HG03378 (cell line): ENCODE results near the gene HDAC7.
A peak's percentile ranks its signal among the peaks of the same experiment; 100 is the strongest.
"Not testable (repeated sequence)": the region's sequence is repeated elsewhere in the genome, so short reads cannot be mapped to it uniquely, and the experiment has no call there.

Source experiments
- ATAC-seq: cut with Tn5 transposase; IDR thresholded peaks from one replicate; pipeline ENCODE4 v1.9.1; 2021; ENCODE audit warnings: mild to moderate bottlenecking, moderate library complexity; ENCODE audit not compliant: unreplicated experiment

The HDAC7 gene

DNA sequence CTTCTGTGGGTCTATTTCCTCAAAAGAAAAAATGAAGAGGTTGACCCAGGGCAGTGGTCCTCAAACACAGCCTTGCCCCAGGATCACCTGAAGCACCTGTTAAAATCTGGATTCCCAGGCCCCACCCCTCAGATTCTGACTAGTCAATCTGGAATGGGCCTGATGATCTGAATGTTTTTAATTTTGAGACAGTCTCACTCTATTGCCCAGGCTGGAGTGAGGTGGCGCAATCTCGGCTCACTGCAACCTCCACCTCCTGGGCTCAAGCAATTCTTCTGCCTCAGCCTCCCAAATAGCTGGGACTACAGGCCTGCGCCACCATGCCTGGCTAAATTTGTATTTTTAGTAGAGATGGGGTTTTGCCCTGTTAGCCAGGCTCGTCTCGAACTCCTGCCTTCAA lies 4.3 kb downstream of the HDAC7 start:
- ATAC-seq = not testable (repeated sequence)

DNA sequence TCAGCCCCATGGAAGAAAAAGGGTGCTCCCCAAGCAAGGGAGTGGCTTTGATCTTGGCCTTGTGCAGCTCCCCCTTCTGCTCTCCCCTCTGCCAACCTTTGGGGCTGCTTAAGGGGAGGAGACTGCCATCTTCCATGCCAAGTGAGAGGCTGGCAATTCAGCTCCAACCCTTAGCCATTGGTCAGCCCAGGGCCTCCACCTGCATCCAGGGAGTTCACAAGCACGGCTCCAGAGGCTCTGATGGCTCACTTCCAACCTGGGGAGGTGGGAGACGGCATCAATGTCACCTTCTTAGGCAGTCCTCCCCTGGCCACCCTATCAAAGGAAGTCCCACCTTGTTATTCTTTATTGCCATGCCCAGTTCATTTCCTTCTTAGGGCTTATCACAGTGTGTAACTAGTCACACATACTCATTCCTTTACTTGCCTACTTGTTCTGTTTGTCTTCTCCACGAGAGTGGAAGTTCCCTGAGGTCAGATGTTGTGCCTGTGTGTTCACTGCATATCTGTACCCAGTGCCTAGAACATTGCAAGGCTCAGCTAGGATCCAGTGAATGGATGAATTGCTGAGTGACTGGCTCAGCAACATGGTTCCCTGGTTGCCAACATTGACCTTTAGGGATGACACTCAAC lies 5.0 kb downstream of the HDAC7 start:
- no peak for ATAC-seq

GRCh38 chr12:47813511-47814196 lies 6.0 kb downstream of the HDAC7 start:
- peak; percentile 40 for ATAC-seq

- peak; percentile 42 for ATAC-seq
Observed at GRCh38 chr12:47812797-47813510, 6.7 kb downstream of the HDAC7 start.

DNA sequence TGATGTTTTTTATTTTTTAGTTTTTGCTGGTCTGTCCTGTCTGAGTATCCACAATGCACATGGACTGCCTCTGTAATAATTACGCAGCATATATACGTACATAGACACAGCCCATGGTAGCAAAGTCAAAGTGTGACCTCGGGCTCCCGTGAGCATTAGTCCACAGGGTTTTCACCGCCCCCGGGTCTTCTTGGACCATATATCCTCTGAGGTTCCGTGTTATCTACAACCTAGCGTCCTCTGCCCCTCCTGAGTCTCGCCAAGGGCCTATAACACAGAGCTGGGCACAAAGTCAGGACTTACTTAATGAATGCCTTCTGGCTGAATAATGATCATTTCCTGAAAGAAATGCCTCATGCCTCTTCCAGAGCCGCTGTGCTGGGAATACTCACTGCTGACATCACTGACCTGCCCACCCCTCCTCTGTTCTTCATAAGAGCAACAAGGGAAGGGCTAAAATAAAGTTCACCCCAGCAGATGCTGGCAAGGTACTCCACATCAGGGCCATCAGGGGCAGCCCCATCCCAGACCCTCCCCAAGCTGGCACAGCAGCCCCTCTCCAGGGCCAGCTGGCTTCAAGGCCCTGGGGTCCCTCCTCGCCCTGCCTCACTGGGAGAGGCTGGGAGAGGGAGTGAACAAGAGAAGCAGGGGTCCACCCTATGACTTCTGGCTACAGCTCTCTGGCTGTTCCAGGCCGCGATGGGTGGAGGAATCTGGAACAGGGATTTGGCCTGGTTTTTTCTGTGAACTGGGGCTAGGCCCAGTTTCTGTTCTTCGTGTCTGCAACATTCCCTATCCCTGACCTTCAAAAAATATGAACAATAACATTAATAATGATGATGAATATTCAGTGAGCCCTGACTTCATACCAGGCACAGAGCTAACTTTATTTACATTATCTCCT lies 7.9 kb downstream of the HDAC7 start:
- no peak for ATAC-seq

DNA sequence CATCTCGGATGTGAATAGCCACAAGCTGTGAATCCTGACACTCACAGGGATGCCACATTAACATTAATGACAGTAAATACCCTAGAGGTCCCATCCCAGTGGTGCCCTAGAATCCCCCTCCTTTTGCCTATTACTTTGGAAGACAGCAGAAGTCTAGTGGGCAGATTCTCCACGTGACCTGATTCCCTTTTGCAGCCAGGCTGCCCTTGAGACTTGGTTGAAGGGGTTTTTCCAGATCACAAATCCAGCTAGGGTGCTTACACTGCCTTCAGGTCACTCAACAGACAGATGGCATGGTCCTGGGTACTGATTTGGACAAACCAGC lies 8.7 kb downstream of the HDAC7 start:
- ATAC-seq = no peak

DNA sequence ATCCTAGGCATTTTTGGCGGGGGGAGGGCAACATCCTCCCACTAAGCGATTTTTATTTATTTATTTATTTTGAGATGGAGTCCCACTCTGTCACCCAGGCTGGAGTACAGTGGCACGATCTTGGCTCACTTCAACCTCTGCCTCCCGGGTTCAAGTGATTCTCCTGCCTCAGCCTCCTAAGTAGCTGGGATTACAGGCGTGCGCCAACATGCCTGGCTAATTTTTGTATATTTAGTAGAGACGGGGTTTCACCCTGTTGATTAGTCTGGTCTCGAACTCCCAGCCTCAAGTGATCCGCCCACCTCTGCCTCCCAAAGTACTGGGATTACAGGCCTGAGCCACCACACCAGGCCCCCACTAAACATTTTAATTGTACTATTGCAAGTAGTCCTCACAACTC lies 10.2 kb downstream of the HDAC7 start:
- not testable (repeated sequence) for ATAC-seq

DNA sequence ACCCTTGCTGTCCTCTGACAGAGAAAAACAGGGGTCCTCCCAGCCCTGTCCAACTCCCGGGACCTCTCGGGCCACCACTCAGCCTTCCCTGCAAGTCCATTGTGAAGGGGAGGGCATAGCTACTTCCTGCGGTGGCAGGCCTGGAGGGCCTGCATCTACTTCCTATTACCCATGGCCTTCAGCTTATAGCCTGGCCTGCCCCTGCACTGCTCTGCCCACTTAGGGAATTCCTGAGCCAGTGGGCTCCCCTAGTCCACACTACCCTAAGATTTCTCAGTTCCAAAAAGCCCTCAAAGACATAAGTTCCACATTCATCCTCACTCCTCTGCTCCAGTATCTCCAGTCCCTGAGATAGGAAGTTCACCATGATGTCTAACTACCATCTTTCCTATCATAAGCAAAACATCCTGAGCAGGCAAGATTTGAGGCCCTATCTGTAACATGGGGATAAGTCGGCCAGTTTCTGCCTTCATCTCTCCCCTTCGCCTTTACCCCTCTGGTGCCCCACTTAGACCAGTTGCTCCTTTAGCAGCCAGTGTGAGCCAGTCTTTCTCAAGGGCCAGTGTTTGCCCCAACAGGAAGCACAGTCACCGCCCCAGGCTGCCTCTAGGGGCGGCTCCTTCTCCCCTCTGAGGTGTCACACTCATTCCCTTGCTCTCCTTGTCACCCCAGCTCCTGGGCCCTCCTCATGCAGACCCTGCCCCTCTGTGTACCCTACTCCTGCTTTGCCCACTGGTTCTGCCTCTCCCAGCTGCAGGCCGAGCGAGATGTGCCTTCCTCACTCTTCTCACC lies 10.9 kb downstream of the HDAC7 start:
- no peak for ATAC-seq

GRCh38 chr12:47808050-47808449 lies 11.7 kb downstream of the HDAC7 start:
- no peak for ATAC-seq

- ATAC-seq = no peak
Observed at GRCh38 chr12:47807338-47807737, 12.4 kb downstream of the HDAC7 start.

DNA sequence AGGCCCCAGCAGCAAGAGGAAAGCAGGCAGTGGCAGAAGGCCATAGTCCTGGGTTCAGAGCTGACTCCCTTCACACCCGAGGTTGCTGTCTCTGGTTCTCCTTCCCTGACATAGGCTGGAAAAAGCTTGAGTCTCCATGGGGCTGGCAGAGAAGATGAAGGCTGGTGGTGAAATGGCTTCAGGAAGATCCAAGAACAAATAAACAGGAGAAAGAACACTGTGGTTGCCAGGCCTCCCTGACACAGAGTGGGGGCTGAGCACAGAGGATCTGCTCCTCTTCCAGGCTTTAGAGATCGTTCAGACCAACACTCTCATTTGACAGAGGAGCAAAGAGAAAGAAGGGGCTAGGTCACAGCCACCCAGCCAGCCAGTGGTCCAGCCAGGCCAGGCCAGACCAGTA lies 14.3 kb downstream of the HDAC7 start:
- ATAC-seq = no peak

DNA sequence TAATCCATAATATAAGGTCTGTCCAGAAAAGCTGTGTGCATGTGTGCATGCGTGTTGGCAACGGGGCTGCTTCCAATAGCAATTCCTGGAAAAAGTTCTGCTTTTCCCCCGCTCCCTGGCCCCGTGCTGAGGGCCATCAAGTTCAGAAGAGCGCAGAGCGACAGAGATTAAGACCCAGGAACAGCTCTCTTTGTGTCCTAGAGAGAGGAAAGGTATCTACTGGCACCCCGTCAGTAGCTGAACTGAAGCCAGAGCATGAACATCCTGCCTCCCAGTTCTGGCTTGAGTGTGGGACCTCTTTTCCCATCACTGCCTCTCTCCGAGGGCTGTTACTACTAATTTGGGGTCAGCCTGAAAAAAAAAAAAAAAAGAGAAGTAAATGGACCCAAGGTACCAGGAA lies 15.5 kb downstream of the HDAC7 start:
- ATAC-seq = no peak

GRCh38 chr12:47803191-47803875 lies 16.4 kb downstream of the HDAC7 start:
- ATAC-seq = no peak

DNA sequence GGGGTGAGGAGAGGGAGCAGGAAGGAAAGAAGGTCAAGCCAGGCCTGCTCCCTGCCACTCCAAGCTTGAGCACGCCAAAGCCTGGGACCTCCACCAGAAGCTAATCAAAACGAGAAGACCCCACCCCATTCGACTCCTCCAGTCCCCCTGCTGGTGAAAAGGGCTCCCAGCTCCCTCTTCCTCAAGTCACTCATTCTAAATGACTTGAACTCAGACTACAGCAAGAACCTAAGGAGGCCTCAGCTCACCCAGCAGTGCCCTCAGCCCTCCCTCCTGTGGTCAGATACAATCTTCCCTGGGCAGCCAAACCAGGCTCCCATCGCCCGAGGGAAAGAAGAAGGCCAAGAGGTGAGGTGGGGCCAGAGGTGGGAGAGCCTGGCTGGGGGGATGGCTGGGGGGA lies 17.4 kb downstream of the HDAC7 start:
- ATAC-seq = no peak

GRCh38 chr12:47801904-47802246 lies 17.8 kb downstream of the HDAC7 start:
- ATAC-seq = no peak

- no peak for ATAC-seq
Observed at GRCh38 chr12:47801170-47801903, 18.4 kb downstream of the HDAC7 start.

GRCh38 chr12:47800582-47800981 lies 19.1 kb downstream of the HDAC7 start:
- no peak for ATAC-seq

GRCh38 chr12:47799357-47799955 lies 20.2 kb downstream of the HDAC7 start:
- no peak for ATAC-seq

DNA sequence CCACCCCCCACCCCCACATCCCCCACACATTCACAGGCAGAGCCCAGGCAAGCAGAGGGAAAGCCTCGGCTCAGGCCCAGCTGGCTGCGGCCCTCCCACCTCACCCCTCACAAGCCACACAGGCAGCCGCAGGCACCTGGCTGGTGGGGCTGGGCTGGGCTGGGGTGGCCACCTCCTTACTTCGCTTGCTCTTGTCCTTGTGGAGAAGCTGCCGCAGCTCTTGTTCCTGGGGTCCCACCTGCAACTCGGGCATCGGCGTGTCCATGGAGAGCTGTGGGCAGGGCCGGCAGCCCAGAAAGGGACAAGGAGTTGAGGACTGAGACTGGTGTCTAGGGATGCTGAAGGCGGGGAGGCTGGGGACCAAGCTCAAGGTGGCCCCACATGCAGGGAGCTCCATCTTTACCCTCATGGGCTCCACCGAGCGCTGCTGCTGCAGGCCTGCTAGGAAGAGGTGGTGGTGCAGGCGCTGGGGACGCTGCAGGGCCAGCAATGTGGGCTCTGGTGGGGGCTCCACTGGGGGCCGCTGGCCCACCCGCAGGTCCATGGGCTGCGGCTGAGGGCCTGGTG lies 21.2 kb downstream of the HDAC7 start:
- no peak for ATAC-seq
